GM10266 (cell line): ENCODE results near the gene GSG1.

Source experiments
- DNase-seq: peaks from one replicate; pipeline ENCODE4 v3.0.0; 2012; ENCODE audit errors: extremely low spot score
- CTCF ChIP-seq: IDR thresholded peaks from 2 replicates; pipeline ENCODE4 v1.5.1; 2012; ENCODE audit warnings: mild to moderate bottlenecking, low read depth; ENCODE audit not compliant: control insufficient read depth, insufficient read depth; ENCODE audit errors: missing control alignments

The GSG1 gene

GRCh38 chr12:13071305-13072280 is 31.9 kb downstream of the GSG1 start:
- TF ChIP-seq CTCF = no peak
- DNase-seq = no peak

- no peak for TF ChIP-seq CTCF
- DNase-seq = no peak
Observed at GRCh38 chr12:13069380-13069779, 34.1 kb downstream of the GSG1 start.

GRCh38 chr12:13067322-13067721 is 36.1 kb downstream of the GSG1 start:
- TF ChIP-seq CTCF = no peak
- DNase-seq = no peak

- DNase-seq = no peak
- TF ChIP-seq CTCF = no peak
Observed at GRCh38 chr12:13066459-13066858, 37.0 kb downstream of the GSG1 start.

- TF ChIP-seq CTCF = no peak
- DNase-seq = no peak
Observed at GRCh38 chr12:13066014-13066413, 37.5 kb downstream of the GSG1 start.

- no peak for TF ChIP-seq CTCF
- DNase-seq = no peak
Observed at GRCh38 chr12:13062669-13063068, 40.8 kb downstream of the GSG1 start.

GRCh38 chr12:13061377-13061776 is 42.1 kb downstream of the GSG1 start:
- no peak for DNase-seq
- TF ChIP-seq CTCF = no peak
